ENCODE data around the gene C4orf50.

DNA sequence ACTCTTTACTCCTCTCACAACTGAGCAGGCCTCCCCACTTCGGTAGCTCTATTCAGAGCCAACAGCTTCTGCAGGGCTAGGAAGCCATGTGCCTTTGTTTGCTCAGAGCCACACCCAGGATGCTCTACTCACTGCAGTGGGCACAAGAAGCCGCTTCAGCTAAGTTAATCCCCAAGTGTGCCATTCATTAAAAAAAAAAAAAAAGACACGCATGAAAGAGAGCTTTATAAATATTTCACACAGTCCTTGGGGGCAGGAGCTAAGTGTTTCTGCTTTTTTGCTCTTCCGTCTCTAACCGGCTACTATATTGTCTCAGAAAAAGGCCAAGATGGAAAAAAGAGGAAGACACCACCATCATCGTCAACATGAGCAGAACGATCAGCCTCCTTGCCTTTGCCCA is 133.4 kb downstream of the C4orf50 start:
- TF ChIP-seq, protein P1, sequence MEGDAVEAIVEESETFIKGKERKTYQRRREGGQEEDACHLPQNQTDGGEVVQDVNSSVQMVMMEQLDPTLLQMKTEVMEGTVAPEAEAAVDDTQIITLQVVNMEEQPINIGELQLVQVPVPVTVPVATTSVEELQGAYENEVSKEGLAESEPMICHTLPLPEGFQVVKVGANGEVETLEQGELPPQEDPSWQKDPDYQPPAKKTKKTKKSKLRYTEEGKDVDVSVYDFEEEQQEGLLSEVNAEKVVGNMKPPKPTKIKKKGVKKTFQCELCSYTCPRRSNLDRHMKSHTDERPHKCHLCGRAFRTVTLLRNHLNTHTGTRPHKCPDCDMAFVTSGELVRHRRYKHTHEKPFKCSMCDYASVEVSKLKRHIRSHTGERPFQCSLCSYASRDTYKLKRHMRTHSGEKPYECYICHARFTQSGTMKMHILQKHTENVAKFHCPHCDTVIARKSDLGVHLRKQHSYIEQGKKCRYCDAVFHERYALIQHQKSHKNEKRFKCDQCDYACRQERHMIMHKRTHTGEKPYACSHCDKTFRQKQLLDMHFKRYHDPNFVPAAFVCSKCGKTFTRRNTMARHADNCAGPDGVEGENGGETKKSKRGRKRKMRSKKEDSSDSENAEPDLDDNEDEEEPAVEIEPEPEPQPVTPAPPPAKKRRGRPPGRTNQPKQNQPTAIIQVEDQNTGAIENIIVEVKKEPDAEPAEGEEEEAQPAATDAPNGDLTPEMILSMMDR (conservative IDR thresholded peaks at IDR 0.05; ENCODE audit: low read length) = no peak
- no peak for TF ChIP-seq EZH2phosphoT487 (IDR thresholded peaks at IDR 0.05; ENCODE audit: borderline replicate concordance)

Data from Loucy (cell line).